Body of pancreas (tissue), 4 donors: ENCODE measurements around the gene NTRK1. TPM values are rescaled to one million over a fixed set of nuclear protein-coding genes. Genes with fewer than 3 reads are reported as not detected.

Source experiments
- ATAC-seq: fragments of 150-250 bp; one replicate; pipeline ENCODE4 v1.9.1; 2016
- DNase-seq, 4 donors: peaks; one replicate each; pipeline ENCODE4 v3.0.0-alpha.2; 2019
- H3K27ac ChIP-seq, 4 donors: fragments of 200-600 bp; sonication (generic); 1 replicate in 3 of 4; 2 replicates in 1 of 4; pipeline versions ENCODE4 v1.5.1 to v1.6.1; 2016 to 2019; ENCODE audit warnings: mild to moderate bottlenecking in 1 of 4, mixed read lengths in 1 of 4, moderate library complexity in 1 of 4
- H3K27me3 ChIP-seq, 2 donors: fragments of 200-600 bp; sonication (generic); one replicate each; pipeline ENCODE4 v1.6.0; 2016; ENCODE audit warnings: mild to moderate bottlenecking in 1 of 2
- H3K36me3 ChIP-seq, 2 donors: fragments of 200-600 bp; sonication (generic); replicated peaks in 1 of 2; 2 replicates each; pipeline ENCODE4 v1.5.1; 2016; ENCODE audit warnings: low read depth in 2 of 2; ENCODE audit not compliant: insufficient read depth in 1 of 2
- H3K4me1 ChIP-seq: fragments of 200-600 bp; sonication (generic); one replicate; pipeline ENCODE4 v1.6.0; 2016
- H3K4me3 ChIP-seq, 2 donors: fragments of 200-600 bp; sonication (generic); 1 replicate in 1 of 2; 2 replicates in 1 of 2; pipeline ENCODE4 v1.5.1; 2016 to 2019
- H3K9me3 ChIP-seq, 3 donors: fragments of 200-600 bp; sonication (generic); 1 replicate in 2 of 3; 2 replicates in 1 of 3; pipeline ENCODE4 v1.5.1; 2016
- CTCF ChIP-seq, 7 experiments: fragments of 450-650 bp in 4 of 7; fragments of 200-600 bp in 3 of 7; sonication (generic) in 3 of 7; IDR thresholded peaks; one replicate each; pipeline ENCODE4 v1.5.1; 2016 to 2019; ENCODE audit warnings: antibody characterized with exemption in 7 of 7
- POLR2A ChIP-seq, 3 donors: fragments of 450-650 bp; IDR thresholded peaks; one replicate each; pipeline ENCODE4 v1.6.1; 2016; ENCODE audit warnings: antibody characterized with exemption in 3 of 3, mild to moderate bottlenecking in 2 of 3
- WGBS, 2 donors: methylation state at CpG; one replicate each; pipeline ENCODE4 v1.1.5; 2017; 5-methylcytosine and 5-hydroxymethylcytosine counted together
- intact Hi-C: fragments of 100-400 bp; cut with DNase I; formaldehyde crosslinking; loops from one replicate; pipeline ENCODE4 v1.15.1; 2023
- total RNA-seq, 2 donors: library from RNA; depleted of rRNA; stranded (reverse); fragments of >200 nt; gene quantifications; one replicate each; pipeline ENCODE4 v1.1.0, GENCODE V29; 2016

Gene NTRK1
- total RNA-seq, 2 donors from 2014 or later = 0.99 TPM; not detected in 1

- peak; percentile 85 to 90 (median 87) for DNase-seq
- Histone ChIP-seq H3K9me3 (no peaks in the 10 kb centered on the region), H3K4me3 (no peak overlapping the region), H3K36me3 (no peaks in the 10 kb centered on the region), H3K27ac (peak overlapping the region in 1 of 4 donors; percentile 29), H3K27me3 (peaks cover 0 to 13% of the 10 kb centered on the region in 2 donors), H3K4me1 (peaks cover 12% of the 10 kb centered on the region)
- intact Hi-C loops = no loop called here
- TF ChIP-seq POLR2A (IDR thresholded peaks at IDR 0.05) (no peak), CTCF (IDR thresholded peaks at IDR 0.05) (peak; percentile 68 to 83 (median 77))
- 3 to 8% methylated on average over 40 to 47 of the region's 48 CpGs for WGBS, 2 donors
- peak; percentile 81 for ATAC-seq
Measured at GRCh38 chr1:156892190-156893047, 31.8 kb downstream of the NTRK1 start.

DNA sequence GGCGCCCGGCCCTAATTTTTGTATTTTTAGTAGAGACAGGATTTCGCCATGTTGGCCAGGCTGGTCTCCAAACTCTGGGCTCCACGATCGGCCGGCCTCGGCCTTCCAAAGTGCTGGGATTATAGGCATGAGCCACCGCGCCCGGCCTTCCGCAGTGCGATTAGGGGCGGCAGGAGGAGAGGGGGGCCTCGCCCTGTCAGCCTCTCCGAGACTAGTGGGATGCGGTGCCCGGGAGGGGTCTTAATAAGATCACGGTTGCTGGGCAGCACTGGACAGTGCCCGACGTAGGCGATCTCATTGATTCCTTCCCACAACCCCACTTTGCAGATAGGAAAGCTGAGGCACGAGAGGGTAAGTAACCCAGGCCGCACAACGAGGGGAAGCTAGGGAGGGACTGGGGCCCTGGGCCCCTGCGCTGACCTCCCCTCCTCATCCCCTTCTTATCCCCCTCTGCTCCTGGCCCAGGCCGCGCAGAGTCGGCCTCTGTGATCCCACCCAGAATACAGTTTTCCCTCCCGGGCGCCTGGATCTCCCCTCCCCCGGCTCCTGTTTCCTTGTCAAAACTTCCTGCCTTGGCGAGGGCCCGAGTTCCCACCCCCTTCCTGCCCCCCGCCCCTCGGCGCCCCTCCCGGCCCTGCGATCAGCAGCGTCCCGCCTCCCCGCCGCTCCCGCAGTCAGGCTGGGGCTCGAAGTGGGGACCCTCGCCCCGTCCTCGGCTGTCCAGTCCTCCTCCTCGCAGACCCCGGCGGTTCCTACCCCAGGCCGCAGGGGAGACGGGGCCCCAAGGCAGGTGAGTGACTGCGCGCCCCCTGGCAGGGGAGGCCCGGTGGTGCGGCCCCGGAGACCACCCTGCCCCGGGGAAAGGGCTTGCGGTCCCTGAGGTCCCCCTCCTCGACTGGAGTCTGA lies 32.6 kb downstream of the NTRK1 start, which contains the start of gene PEAR1:
TSS of gene PEAR1 (plus strand) at position 671 of the 906 bp plus-strand sequence. CDS start 10,209 bp downstream, outside the sequence.
- peaks cover 0 to 13% of the 10 kb centered on the region in 2 donors for H3K27me3 ChIP-seq
- peaks cover 12% of the 10 kb centered on the region for H3K4me1 ChIP-seq
- H3K4me3 ChIP-seq = no peak within 1 kb of the TSS
- peak within 1 kb of the TSS in 3 of 4 donors; percentile 37 to 58 (median 38) for H3K27ac ChIP-seq
- H3K9me3 ChIP-seq = no peaks in the 10 kb centered on the region
- TF ChIP-seq CTCF (IDR thresholded peaks at IDR 0.05) = no peak
- TF ChIP-seq POLR2A (IDR thresholded peaks at IDR 0.05) = peak in 1 of 3 donors; percentile 7
- no peaks in the 10 kb centered on the region for H3K36me3 ChIP-seq
- intact Hi-C loops = no loop called here
- ATAC-seq (no peak), DNase-seq (no peak)
- WGBS, 2 donors = 14 to 22% methylated on average over 35 to 56 of the region's 60 CpGs

DNA sequence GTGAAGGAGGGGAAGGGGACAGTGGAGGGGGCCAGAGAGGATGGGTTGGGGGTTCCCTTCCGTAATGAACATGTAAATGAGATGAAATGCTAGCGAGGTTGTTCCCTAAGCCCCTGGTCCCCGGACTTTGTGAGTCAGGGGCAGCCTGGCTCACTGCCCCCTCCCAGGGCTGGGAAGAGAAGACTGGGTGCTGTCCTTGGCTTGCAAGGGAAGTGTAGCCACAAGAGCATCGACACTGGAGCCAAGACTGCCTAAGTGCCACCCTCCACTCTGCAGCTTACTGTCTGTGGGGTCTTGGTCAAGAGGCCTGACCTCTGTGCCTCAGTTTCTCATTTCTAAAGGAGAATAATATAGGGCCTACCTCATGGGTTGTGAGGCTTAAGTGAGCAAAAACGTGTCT lies 33.3 kb downstream of the NTRK1 start:
- no peak for TF ChIP-seq POLR2A (IDR thresholded peaks at IDR 0.05)
- no peak for TF ChIP-seq CTCF (IDR thresholded peaks at IDR 0.05)
- no peak overlapping the region for H3K4me3 ChIP-seq
- ATAC-seq (no peak), DNase-seq (no peak)
- H3K27me3 ChIP-seq = peaks cover 0 to 13% of the 10 kb centered on the region in 2 donors
- 28 to 30% methylated on average over 5 of the region's 5 CpGs for WGBS, 2 donors
- intact Hi-C loops = no loop called here
- no peaks in the 10 kb centered on the region for H3K36me3 ChIP-seq
- peak overlapping the region in 3 of 4 donors; percentile 37 to 58 (median 38) for H3K27ac ChIP-seq
- H3K9me3 ChIP-seq = no peaks in the 10 kb centered on the region
- peaks cover 12% of the 10 kb centered on the region for H3K4me1 ChIP-seq

DNA sequence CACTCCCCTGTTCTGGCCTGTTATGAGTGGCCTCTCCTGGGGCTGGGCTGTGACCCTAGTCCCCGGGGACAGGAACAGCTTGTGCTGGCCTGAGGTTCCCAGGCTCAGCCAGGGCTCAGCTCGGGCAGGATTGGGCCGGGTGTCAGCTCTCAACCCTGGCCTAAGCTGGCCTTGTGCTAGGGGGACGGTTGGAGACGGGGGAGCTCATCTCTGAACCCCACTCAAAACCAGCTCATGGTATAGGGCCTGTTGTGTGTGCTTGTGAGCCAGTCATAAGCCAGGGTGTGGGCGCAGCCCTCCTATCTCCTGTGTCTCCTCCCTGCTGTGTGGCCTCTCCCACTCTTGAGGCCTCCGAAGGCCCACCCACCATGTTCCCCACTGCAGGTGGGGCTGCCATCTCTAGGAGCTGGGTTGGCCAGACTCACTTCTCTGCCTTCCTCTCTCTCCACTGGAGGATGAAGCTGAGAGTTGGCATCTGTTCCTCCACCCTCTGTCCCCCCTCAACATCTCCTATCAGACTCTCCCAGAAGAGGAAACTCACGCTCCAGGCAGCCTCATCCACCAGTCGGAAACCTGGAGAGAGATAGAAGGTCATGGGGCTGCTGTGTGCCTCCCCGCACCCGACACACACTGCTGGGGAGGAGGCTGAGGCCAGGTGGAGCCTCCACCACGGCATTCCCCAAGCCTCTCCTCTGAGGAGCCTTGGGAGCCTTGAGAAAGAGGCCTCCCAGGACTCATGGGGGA lies 34.2 kb downstream of the NTRK1 start:
- DNase-seq (no peak), ATAC-seq (no peak)
- TF ChIP-seq POLR2A (IDR thresholded peaks at IDR 0.05) (no peak), CTCF (IDR thresholded peaks at IDR 0.05) (no peak)
- Histone ChIP-seq H3K27ac (peak overlapping the region in 3 of 4 donors; percentile 16 to 58 (median 37)), H3K36me3 (no peaks in the 10 kb centered on the region), H3K9me3 (no peaks in the 10 kb centered on the region), H3K27me3 (peaks cover 0 to 13% of the 10 kb centered on the region in 2 donors), H3K4me1 (peaks cover 12% of the 10 kb centered on the region), H3K4me3 (no peak overlapping the region)
- intact Hi-C loops = no loop called here
- 70 to 74% methylated on average over 9 to 12 of the region's 12 CpGs for WGBS, 2 donors
